ENCODE measurements around the gene ANO1.

DNA sequence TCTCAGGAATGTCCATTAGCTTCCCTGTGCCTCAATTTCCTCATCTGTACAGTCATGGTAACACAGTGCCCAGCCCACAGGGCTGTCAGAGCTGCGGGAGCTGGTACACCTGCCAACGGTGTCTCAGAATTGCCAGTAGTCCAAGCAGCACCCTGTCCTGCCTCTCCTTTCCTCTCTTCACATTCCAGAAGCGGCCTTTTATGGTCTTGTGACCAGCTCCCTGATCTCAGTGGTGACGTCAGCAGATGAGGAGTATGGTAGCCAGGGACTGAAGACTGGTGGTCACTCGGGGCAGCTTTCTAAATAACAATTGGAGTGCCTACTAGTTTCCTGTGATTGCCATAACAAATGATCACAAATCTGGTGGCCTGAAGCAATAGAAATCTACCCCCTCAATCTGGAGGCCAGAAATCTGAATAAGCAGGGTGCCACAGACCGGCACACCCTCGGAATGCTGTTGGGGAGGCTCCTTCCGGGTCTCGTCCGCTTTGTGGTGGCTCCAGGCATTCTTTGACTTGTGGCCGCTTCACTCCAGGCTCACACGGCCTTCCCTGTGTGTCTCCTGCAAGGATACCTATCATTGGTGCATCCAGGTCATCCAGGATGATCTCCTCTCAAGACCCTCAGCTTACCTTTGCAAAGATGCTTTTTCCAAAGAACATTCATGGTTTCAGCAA, 127.1 kb downstream of the ANO1 start:
- no peak for TF ChIP-seq POLR2A (IDR thresholded peaks at IDR 0.05)
- TF ChIP-seq, protein P1, sequence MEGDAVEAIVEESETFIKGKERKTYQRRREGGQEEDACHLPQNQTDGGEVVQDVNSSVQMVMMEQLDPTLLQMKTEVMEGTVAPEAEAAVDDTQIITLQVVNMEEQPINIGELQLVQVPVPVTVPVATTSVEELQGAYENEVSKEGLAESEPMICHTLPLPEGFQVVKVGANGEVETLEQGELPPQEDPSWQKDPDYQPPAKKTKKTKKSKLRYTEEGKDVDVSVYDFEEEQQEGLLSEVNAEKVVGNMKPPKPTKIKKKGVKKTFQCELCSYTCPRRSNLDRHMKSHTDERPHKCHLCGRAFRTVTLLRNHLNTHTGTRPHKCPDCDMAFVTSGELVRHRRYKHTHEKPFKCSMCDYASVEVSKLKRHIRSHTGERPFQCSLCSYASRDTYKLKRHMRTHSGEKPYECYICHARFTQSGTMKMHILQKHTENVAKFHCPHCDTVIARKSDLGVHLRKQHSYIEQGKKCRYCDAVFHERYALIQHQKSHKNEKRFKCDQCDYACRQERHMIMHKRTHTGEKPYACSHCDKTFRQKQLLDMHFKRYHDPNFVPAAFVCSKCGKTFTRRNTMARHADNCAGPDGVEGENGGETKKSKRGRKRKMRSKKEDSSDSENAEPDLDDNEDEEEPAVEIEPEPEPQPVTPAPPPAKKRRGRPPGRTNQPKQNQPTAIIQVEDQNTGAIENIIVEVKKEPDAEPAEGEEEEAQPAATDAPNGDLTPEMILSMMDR (IDR thresholded peaks at IDR 0.05 in 4 of 5, conservative IDR thresholded peaks at IDR 0.05 in 1 of 5): no peak
